ENCODE data around the gene DLD. TPM values are rescaled to one million over a fixed set of nuclear protein-coding genes. Genes with fewer than 3 reads are reported as not detected.

Gene DLD
- total and polyA plus RNA-seq, 2 experiments from 2014 or later = 38.1 to 76.2 TPM

GRCh38 chr7:107961405-107961804, 70.4 kb downstream of the DLD start (continued):
- TF ChIP-seq REST (IDR thresholded peaks at IDR 0.05; ENCODE audit: unreplicated experiment) = no peak
- TF ChIP-seq EZH2 (IDR thresholded peaks at IDR 0.05; ENCODE audit: low read depth, unreplicated experiment) = no peak

DNA sequence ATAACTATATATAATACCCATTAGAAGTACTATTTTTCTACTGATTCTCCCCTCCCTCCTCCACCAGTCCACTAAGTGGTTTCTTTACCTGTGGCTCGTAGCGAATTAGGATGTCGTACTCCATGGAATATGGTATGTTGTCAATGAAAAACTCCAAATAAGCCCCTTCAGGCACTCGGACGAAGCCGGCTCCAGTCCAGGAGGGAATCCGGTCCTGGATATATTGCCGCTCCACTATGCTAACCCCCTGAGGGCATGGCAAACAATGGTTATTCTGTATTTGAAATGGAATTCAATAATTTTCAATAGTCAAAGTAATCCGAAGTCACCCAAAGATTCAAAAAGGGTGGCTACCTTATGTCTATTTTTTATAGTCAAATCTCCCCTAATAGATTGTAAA, 71.8 kb downstream of the DLD start:
- no peaks in the 10 kb centered on the region for H3F3A ChIP-seq (replicated peaks; ENCODE audit: low read depth)
- H3K27me3 ChIP-seq (ENCODE audit: insufficient read depth) = no peaks in the 10 kb centered on the region
- H3K27ac ChIP-seq (ENCODE audit: low read depth) = no peak overlapping the region
- H2AFZ ChIP-seq = no peak overlapping the region
- H3K9me3 Mint-ChIP-seq = no peaks in the 10 kb centered on the region
- DNase-seq (ENCODE audit: low spot score) (no peak), ATAC-seq (no peak)
- no peaks in the 10 kb centered on the region for H3K27me3 Mint-ChIP-seq (ENCODE audit: insufficient read depth, low read depth, poor library complexity)
- peaks cover 34% of the 10 kb centered on the region for H3K4me1 Mint-ChIP-seq
- peaks cover 23% of the 10 kb centered on the region for H3K4me1 ChIP-seq (ENCODE audit: insufficient read depth)
- TF ChIP-seq JUNB (IDR thresholded peaks at IDR 0.05; ENCODE audit: unreplicated experiment) = no peak
- TF ChIP-seq EZH2phosphoT487 (IDR thresholded peaks at IDR 0.05; ENCODE audit: unreplicated experiment) = no peak
- H3K36me3 ChIP-seq (ENCODE audit: insufficient read depth) = peaks cover 16% of the 10 kb centered on the region
- H3K9me2 ChIP-seq (ENCODE audit: insufficient read depth) = no peaks in the 10 kb centered on the region
- no peaks in the 10 kb centered on the region for H3K79me2 ChIP-seq (replicated peaks; ENCODE audit: insufficient read depth)
- no peak overlapping the region for H3K27ac Mint-ChIP-seq
- no peak overlapping the region for H3K4me3 Mint-ChIP-seq
- no peak overlapping the region for H3K4me3 ChIP-seq
- no peaks in the 10 kb centered on the region; the same call in 1 of the 2 replicates for H4K20me1 ChIP-seq (replicated peaks; ENCODE audit: insufficient read depth)
- H3K4me2 ChIP-seq = no peak overlapping the region
- H3K36me3 Mint-ChIP-seq (ENCODE audit: low read depth) = peaks cover 30% of the 10 kb centered on the region

- H3K27ac ChIP-seq (ENCODE audit: low read depth) = no peak overlapping the region
- no peaks in the 10 kb centered on the region; the same call in 1 of the 2 replicates for H4K20me1 ChIP-seq (replicated peaks; ENCODE audit: insufficient read depth)
- Mint-ChIP-seq H3K27ac (no peak overlapping the region), H3K9me3 (no peaks in the 10 kb centered on the region), H3K36me3 (ENCODE audit: low read depth) (peaks cover 22% of the 10 kb centered on the region), H3K4me3 (no peak overlapping the region), H3K4me1 (peaks cover 19% of the 10 kb centered on the region), H3K27me3 (ENCODE audit: insufficient read depth, low read depth, poor library complexity) (no peaks in the 10 kb centered on the region)
- no peak for DNase-seq (ENCODE audit: low spot score)
- H3K27me3 ChIP-seq (ENCODE audit: insufficient read depth) = no peaks in the 10 kb centered on the region
- H3K79me2 ChIP-seq (replicated peaks; ENCODE audit: insufficient read depth) = no peaks in the 10 kb centered on the region
- H3K9me2 ChIP-seq (ENCODE audit: insufficient read depth) = no peaks in the 10 kb centered on the region
- no peak overlapping the region for H2AFZ ChIP-seq
- no peak overlapping the region for H3K4me2 ChIP-seq
- no peaks in the 10 kb centered on the region for H3F3A ChIP-seq (replicated peaks; ENCODE audit: low read depth)
- ATAC-seq = no peak
- H3K4me3 ChIP-seq = no peak overlapping the region
- peaks cover 17% of the 10 kb centered on the region for H3K4me1 ChIP-seq (ENCODE audit: insufficient read depth)
- peaks cover 16% of the 10 kb centered on the region for H3K36me3 ChIP-seq (ENCODE audit: insufficient read depth)
- TF ChIP-seq CTCF (conservative IDR thresholded peaks at IDR 0.05; ENCODE audit: low read depth in 2 of 2) (no peak), POLR2AphosphoS5 (IDR thresholded peaks at IDR 0.05; ENCODE audit: low read depth) (no peak), JUNB (IDR thresholded peaks at IDR 0.05; ENCODE audit: unreplicated experiment) (no peak), EZH2 (IDR thresholded peaks at IDR 0.05; ENCODE audit: low read depth, unreplicated experiment) (no peak), STAT1 (IDR thresholded peaks at IDR 0.05; ENCODE audit: unreplicated experiment) (no peak)
- TF ChIP-seq, protein P1, sequence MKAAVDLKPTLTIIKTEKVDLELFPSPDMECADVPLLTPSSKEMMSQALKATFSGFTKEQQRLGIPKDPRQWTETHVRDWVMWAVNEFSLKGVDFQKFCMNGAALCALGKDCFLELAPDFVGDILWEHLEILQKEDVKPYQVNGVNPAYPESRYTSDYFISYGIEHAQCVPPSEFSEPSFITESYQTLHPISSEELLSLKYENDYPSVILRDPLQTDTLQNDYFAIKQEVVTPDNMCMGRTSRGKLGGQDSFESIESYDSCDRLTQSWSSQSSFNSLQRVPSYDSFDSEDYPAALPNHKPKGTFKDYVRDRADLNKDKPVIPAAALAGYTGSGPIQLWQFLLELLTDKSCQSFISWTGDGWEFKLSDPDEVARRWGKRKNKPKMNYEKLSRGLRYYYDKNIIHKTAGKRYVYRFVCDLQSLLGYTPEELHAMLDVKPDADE (IDR thresholded peaks at IDR 0.05) = no peak
Observed at GRCh38 chr7:107964510-107964909, 73.5 kb downstream of the DLD start.

All from GM23338 (cell line).